ENCODE data around the gene APOB.

DNA sequence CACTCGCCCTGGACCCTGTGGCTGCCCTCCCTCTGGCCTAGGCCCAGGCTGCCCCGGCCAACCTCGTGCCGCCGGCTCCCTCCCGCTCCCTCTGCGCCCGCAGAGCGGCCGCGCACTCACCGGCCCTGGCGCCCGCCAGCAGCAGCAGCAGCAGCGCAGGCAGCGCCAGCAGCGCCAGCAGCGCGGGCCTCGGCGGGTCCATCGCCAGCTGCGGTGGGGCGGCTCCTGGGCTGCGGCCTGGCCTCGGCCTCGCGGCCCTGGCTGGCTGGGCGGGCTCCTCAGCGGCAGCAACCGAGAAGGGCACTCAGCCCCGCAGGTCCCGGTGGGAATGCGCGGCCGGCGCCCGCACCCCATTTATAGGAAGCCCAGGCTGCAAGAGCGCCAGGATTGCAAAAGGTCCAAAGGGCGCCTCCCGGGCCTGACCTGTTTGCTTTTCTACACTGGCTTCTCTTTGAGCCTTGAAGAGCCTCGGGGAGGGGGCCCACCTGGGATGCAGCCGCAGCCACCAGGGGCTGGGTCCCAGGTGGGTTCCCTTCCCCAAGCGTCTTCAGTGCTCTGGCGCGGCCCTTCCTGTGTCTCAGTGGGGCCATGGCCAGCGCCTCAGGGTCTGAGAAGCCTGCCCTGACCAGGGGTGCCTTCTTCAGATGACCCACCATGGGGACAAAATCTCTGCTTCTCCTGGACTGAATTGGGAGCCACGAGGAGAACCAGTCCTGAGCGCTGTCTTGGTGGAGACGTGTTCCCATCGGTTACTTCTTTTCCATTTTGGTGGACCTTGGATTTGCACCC lies at the start of gene APOB:
- TF ChIP-seq POLR2A (IDR thresholded peaks at IDR 0.05; ENCODE audit: control extremely low read depth in 1 of 2, low read depth in 2 of 2, low read length in 2 of 2) (no peak), KDM1A (IDR thresholded peaks at IDR 0.05; ENCODE audit: borderline replicate concordance, low read length) (no peak), EZH2 (IDR thresholded peaks at IDR 0.05; ENCODE audit: low read depth, low read length, severe bottlenecking) (peak; percentile 45), JUND (IDR thresholded peaks at IDR 0.05; ENCODE audit: low read length) (no peak)
- TF ChIP-seq, protein P1, sequence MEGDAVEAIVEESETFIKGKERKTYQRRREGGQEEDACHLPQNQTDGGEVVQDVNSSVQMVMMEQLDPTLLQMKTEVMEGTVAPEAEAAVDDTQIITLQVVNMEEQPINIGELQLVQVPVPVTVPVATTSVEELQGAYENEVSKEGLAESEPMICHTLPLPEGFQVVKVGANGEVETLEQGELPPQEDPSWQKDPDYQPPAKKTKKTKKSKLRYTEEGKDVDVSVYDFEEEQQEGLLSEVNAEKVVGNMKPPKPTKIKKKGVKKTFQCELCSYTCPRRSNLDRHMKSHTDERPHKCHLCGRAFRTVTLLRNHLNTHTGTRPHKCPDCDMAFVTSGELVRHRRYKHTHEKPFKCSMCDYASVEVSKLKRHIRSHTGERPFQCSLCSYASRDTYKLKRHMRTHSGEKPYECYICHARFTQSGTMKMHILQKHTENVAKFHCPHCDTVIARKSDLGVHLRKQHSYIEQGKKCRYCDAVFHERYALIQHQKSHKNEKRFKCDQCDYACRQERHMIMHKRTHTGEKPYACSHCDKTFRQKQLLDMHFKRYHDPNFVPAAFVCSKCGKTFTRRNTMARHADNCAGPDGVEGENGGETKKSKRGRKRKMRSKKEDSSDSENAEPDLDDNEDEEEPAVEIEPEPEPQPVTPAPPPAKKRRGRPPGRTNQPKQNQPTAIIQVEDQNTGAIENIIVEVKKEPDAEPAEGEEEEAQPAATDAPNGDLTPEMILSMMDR (IDR thresholded peaks at IDR 0.05; ENCODE audit: control extremely low read depth in 1 of 3, insufficient read depth in 1 of 3, low read depth in 1 of 3, low read length in 3 of 3): no peak

Data from H1 (cell line).